SU-DHL-6 (cell line): Measurements from ENCODE around the gene CBFA2T3.

Experiments
- H2AFZ ChIP-seq: fragments of 200-600 bp; sonication (generic); 2 replicates; pipeline ENCODE4 v1.6.1; 2014; ENCODE audit warnings: low read depth, mild to moderate bottlenecking, moderate library complexity, mixed read lengths, antibody characterized with exemption, low read length; ENCODE audit not compliant: severe bottlenecking
- H3F3A ChIP-seq: fragments of 200-600 bp; shearing (Covaris generic); 2 replicates; pipeline ENCODE4 v1.6.0; 2016; ENCODE audit warnings: antibody characterized with exemption, mild to moderate bottlenecking; ENCODE audit not compliant: insufficient read depth
- H3K27ac ChIP-seq: fragments of 200-600 bp; sonication (generic); 2 replicates; pipeline ENCODE4 v1.5.1; 2016; ENCODE audit warnings: low read depth, mild to moderate bottlenecking, low read length, moderate library complexity, mixed read lengths
- H3K27me3 ChIP-seq: fragments of 200-600 bp; sonication (generic), shearing (Covaris generic); 2 replicates; pipeline ENCODE4 v1.6.0; 2014; ENCODE audit warnings: mild to moderate bottlenecking, low read length
- H3K36me3 ChIP-seq: fragments of 200-600 bp; sonication (generic); 2 replicates; pipeline ENCODE4 v1.6.1; 2014; ENCODE audit warnings: mild to moderate bottlenecking, low read length, mixed read lengths
- H3K4me2 ChIP-seq: fragments of 300-600, 200-600 bp; shearing (Covaris generic), sonication (generic); 2 replicates; pipeline ENCODE4 v1.6.0; 2014; ENCODE audit warnings: low read length, low read depth, mild to moderate bottlenecking; ENCODE audit not compliant: poor library complexity, severe bottlenecking
- H3K4me3 ChIP-seq: fragments of 200-600 bp; sonication (generic); 2 replicates; pipeline ENCODE4 v1.5.1; 2014; ENCODE audit warnings: antibody characterized with exemption, low read length, mild to moderate bottlenecking, mixed read lengths; ENCODE audit not compliant: insufficient read depth, poor library complexity, severe bottlenecking
- H3K79me2 ChIP-seq: fragments of 200-600 bp; sonication (generic); 2 replicates; pipeline ENCODE4 v1.6.1; 2014; ENCODE audit warnings: mild to moderate bottlenecking, low read length, moderate library complexity; ENCODE audit not compliant: insufficient read depth
- H3K9ac ChIP-seq: fragments of 200-600 bp; sonication (generic); 2 replicates; pipeline ENCODE4 v1.7.0; 2014; ENCODE audit warnings: mild to moderate bottlenecking, low read length
- H3K9me2 ChIP-seq: fragments of 200-600 bp; sonication (generic); replicated peaks from 2 replicates; pipeline ENCODE4 v1.6.1; 2014; ENCODE audit warnings: low read length; ENCODE audit not compliant: insufficient read depth
- H3K9me3 ChIP-seq: fragments of 200-600 bp; sonication (generic); 2 replicates; pipeline ENCODE4 v1.6.1; 2014; ENCODE audit warnings: low read length, mixed read lengths; ENCODE audit not compliant: insufficient read depth
- H4K20me1 ChIP-seq: fragments of 200-600 bp; sonication (generic); 2 replicates; pipeline ENCODE4 v1.6.1; 2014; ENCODE audit warnings: low read depth, mild to moderate bottlenecking, antibody characterized with exemption, low read length, moderate library complexity, mixed read lengths
- CTCF ChIP-seq: fragments of 200-600 bp; sonication (generic); IDR thresholded peaks from one replicate; pipeline ENCODE4 v1.5.1; 2017; ENCODE audit warnings: antibody characterized with exemption, mild to moderate bottlenecking, low read length, moderate library complexity; ENCODE audit not compliant: insufficient read depth, poor library complexity, severe bottlenecking
- EZH2phosphoT487 ChIP-seq: fragments of 200-600 bp; sonication (generic), shearing (Covaris generic); conservative IDR thresholded peaks from 2 replicates; pipeline ENCODE4 v1.6.1; 2018; ENCODE audit warnings: mild to moderate bottlenecking, antibody characterized with exemption, low read length, moderate library complexity, mixed read lengths

Gene CBFA2T3

GRCh38 chr16:88827727-88828126 lies 149.3 kb downstream of the CBFA2T3 start:
- no peaks in the 10 kb centered on the region for H3K36me3 ChIP-seq

DNA sequence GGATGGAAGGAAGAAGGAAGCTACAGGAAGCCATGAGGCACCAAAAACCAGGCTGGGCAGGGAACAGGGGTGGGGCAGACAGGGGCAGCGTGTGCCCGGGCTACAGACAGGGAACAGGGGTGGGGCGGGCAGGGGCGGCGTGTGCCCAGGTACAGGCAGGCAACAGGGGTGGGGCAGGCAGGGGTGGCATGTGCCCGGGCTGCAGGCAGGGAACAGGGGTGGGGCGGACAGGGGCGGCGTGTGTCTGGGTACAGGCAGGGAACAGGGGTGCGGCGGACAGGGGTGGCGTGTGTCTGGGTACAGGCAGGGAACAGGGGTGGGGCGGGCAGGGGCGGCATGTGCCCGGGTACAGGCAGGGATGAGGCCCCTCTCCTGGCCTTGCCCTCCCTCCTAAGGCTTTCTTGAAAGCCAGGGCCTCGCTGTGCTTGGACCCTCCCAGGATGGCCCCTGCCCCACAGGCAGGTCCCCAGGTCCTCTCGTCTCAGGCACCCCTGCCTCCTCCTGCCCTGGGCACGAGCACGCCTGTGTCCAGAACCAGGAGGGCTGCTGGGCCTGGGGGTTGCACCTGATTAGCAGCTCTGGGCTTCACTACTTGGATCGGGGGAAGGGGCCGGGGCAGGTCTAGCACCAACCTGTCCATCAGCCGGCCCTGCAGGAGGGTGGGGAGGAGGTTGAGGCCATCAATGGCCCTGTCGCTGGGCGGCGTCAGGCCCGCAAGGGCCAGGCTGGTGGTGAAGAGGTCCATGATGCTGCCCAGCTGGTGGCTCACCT lies 150.8 kb downstream of the CBFA2T3 start:
- no peaks in the 10 kb centered on the region for H3F3A ChIP-seq
- H3K9me3 ChIP-seq, result no peaks in the 10 kb centered on the region
- no peaks in the 10 kb centered on the region for H3K9me2 ChIP-seq
- no peaks in the 10 kb centered on the region for H4K20me1 ChIP-seq
- no peaks in the 10 kb centered on the region for H3K27me3 ChIP-seq
- no peak overlapping the region for H3K4me2 ChIP-seq
- no peak for TF ChIP-seq EZH2phosphoT487
- no peak for TF ChIP-seq CTCF
- no peak overlapping the region for H3K9ac ChIP-seq
- H3K79me2 ChIP-seq, result no peaks in the 10 kb centered on the region
- no peak overlapping the region for H2AFZ ChIP-seq
- H3K4me3 ChIP-seq, result no peak overlapping the region
- no peaks in the 10 kb centered on the region for H3K36me3 ChIP-seq
- no peak overlapping the region for H3K27ac ChIP-seq

More at GRCh38 chr16:88827727-88828126, 149.3 kb downstream of the CBFA2T3 start:
- H3K4me3 ChIP-seq, result no peak overlapping the region
- no peak overlapping the region for H3K9ac ChIP-seq
- H3K9me3 ChIP-seq, result no peaks in the 10 kb centered on the region
- H3K27me3 ChIP-seq, result no peaks in the 10 kb centered on the region
- no peaks in the 10 kb centered on the region for H3F3A ChIP-seq
- no peak overlapping the region for H3K27ac ChIP-seq
- no peaks in the 10 kb centered on the region for H3K79me2 ChIP-seq
- no peak overlapping the region for H2AFZ ChIP-seq
- no peaks in the 10 kb centered on the region for H3K9me2 ChIP-seq
- no peak overlapping the region for H3K4me2 ChIP-seq
- TF ChIP-seq CTCF (no peak), EZH2phosphoT487 (no peak)
- no peaks in the 10 kb centered on the region for H4K20me1 ChIP-seq

GRCh38 chr16:88825146-88825545 lies 151.9 kb downstream of the CBFA2T3 start:
- no peak overlapping the region for H3K27ac ChIP-seq
- no peaks in the 10 kb centered on the region for H3K36me3 ChIP-seq
- H3K79me2 ChIP-seq, result no peaks in the 10 kb centered on the region
- no peak overlapping the region for H3K4me2 ChIP-seq
- no peaks in the 10 kb centered on the region for H3K27me3 ChIP-seq
- no peaks in the 10 kb centered on the region for H3F3A ChIP-seq
- no peaks in the 10 kb centered on the region for H4K20me1 ChIP-seq
- no peaks in the 10 kb centered on the region for H3K9me2 ChIP-seq
- H3K4me3 ChIP-seq, result no peak overlapping the region
- H3K9me3 ChIP-seq, result no peaks in the 10 kb centered on the region
- TF ChIP-seq EZH2phosphoT487 (no peak), CTCF (no peak)
- no peak overlapping the region for H3K9ac ChIP-seq
- no peak overlapping the region for H2AFZ ChIP-seq
